Measurements from ENCODE around the gene KLF8.

- no peak for TF ChIP-seq CTCF (IDR thresholded peaks at IDR 0.05)
- no peak for TF ChIP-seq POLR2A (IDR thresholded peaks at IDR 0.05)
Measured at GRCh38 chrX:56226980-56227379, 5.2 kb upstream of the KLF8 start.
